C4-2B (cell line): ENCODE results near the gene NR2F1.

ENCODE experiments used
- ZFX ChIP-seq: fragments of 450-650 bp; IDR thresholded peaks from 2 replicates; pipeline ENCODE4 v1.6.1; 2017
- TF ChIP-seq, protein P1 (sequence below): fragments of 450-650 bp; conservative IDR thresholded peaks from 2 replicates; pipeline ENCODE4 v1.5.1; 2017; ENCODE audit warnings: mild to moderate bottlenecking

DNA sequence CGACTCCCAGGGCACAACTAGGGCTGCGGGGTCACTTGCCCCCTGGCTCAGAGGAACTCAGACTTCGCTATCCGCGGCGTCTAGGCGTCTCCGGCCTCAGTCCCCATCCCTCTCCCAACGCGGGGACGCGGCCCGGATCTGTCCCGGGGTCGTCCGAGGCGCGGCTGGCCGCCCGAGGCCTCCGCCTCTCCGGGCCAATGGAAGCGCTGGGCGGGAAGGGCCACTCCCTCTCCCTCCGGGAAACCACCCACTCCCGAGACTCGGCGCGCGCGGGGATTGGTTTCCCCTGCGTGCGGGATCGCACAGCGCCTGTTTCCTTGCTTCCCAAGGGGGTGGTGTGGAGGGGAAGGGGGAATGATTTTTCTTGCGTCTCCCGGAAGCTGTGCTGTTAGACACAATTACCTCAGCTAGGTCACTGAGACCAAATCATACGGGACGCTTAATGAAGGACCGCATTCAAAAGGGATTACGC, 38.3 kb downstream of the NR2F1 start:
- TF ChIP-seq, protein P1, sequence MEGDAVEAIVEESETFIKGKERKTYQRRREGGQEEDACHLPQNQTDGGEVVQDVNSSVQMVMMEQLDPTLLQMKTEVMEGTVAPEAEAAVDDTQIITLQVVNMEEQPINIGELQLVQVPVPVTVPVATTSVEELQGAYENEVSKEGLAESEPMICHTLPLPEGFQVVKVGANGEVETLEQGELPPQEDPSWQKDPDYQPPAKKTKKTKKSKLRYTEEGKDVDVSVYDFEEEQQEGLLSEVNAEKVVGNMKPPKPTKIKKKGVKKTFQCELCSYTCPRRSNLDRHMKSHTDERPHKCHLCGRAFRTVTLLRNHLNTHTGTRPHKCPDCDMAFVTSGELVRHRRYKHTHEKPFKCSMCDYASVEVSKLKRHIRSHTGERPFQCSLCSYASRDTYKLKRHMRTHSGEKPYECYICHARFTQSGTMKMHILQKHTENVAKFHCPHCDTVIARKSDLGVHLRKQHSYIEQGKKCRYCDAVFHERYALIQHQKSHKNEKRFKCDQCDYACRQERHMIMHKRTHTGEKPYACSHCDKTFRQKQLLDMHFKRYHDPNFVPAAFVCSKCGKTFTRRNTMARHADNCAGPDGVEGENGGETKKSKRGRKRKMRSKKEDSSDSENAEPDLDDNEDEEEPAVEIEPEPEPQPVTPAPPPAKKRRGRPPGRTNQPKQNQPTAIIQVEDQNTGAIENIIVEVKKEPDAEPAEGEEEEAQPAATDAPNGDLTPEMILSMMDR = no peak
- no peak for TF ChIP-seq ZFX
